ENCODE data around the gene NUMA1.

NUMA1 gene

GRCh38 chr11:72026090-72026489 lies 54.3 kb downstream of the NUMA1 start:
- in situ Hi-C loops (cut with MboI; ENCODE audit: low sequenced_read_pairs): loop anchor here (10.0 kb wide), 1 partner anchor 409 kb away; the partner anchor contains the start of gene CLPB

- in situ Hi-C loops (cut with MboI; ENCODE audit: low sequenced_read_pairs): loop anchor here (10.0 kb wide), 1 partner anchor 411 kb away; the partner anchor contains the start of gene CLPB
Measured at GRCh38 chr11:72024069-72024754, 56.1 kb downstream of the NUMA1 start.

- in situ Hi-C loops (cut with MboI; ENCODE audit: low sequenced_read_pairs): loop anchor here (10.0 kb wide), 1 partner anchor 411 kb away; the partner anchor contains the start of gene CLPB
Measured at GRCh38 chr11:72023335-72023734, 57.0 kb downstream of the NUMA1 start.

GRCh38 chr11:72018171-72018570 lies 62.2 kb downstream of the NUMA1 start:
- in situ Hi-C loops (cut with MboI; ENCODE audit: low sequenced_read_pairs): no loop called here

- in situ Hi-C loops (cut with MboI; ENCODE audit: low sequenced_read_pairs): no loop called here
Measured at GRCh38 chr11:72015511-72016061, 64.8 kb downstream of the NUMA1 start.

- in situ Hi-C loops (cut with MboI; ENCODE audit: low sequenced_read_pairs): no loop called here
Measured at GRCh38 chr11:72014761-72015320, 65.5 kb downstream of the NUMA1 start.

- in situ Hi-C loops (cut with MboI; ENCODE audit: low sequenced_read_pairs): no loop called here
Measured at GRCh38 chr11:72013765-72014711, 66.3 kb downstream of the NUMA1 start.

- in situ Hi-C loops (cut with MboI; ENCODE audit: low sequenced_read_pairs): no loop called here
Measured at GRCh38 chr11:72012897-72013721, 67.2 kb downstream of the NUMA1 start.

GRCh38 chr11:72012091-72012630 lies 68.2 kb downstream of the NUMA1 start:
- in situ Hi-C loops (cut with MboI; ENCODE audit: low sequenced_read_pairs): no loop called here

GRCh38 chr11:72010529-72011233 lies 69.7 kb downstream of the NUMA1 start:
- in situ Hi-C loops (cut with MboI; ENCODE audit: low sequenced_read_pairs): no loop called here

GRCh38 chr11:72009156-72009555 lies 71.2 kb downstream of the NUMA1 start:
- in situ Hi-C loops (cut with MboI; ENCODE audit: low sequenced_read_pairs): no loop called here

GRCh38 chr11:72008728-72009127 lies 71.6 kb downstream of the NUMA1 start:
- in situ Hi-C loops (cut with MboI; ENCODE audit: low sequenced_read_pairs): no loop called here

GRCh38 chr11:72007587-72007986 lies 72.8 kb downstream of the NUMA1 start:
- in situ Hi-C loops (cut with MboI; ENCODE audit: low sequenced_read_pairs): no loop called here

- in situ Hi-C loops (cut with MboI; ENCODE audit: low sequenced_read_pairs): no loop called here
Measured at GRCh38 chr11:72007089-72007476, 73.3 kb downstream of the NUMA1 start.

GRCh38 chr11:72006309-72007088 lies 73.8 kb downstream of the NUMA1 start:
- in situ Hi-C loops (cut with MboI; ENCODE audit: low sequenced_read_pairs): no loop called here

GRCh38 chr11:72005347-72006260 lies 74.7 kb downstream of the NUMA1 start:
- in situ Hi-C loops (cut with MboI; ENCODE audit: low sequenced_read_pairs): no loop called here

- in situ Hi-C loops (cut with MboI; ENCODE audit: low sequenced_read_pairs): no loop called here
Measured at GRCh38 chr11:72004515-72005346, 75.6 kb downstream of the NUMA1 start.
